ENCODE data around the gene PRLR. TPM values are rescaled to one million over a fixed set of nuclear protein-coding genes. Genes with fewer than 3 reads are reported as not detected.

PRLR gene
- total RNA-seq, 3 donors from 2014 or later (not counting 1 experiment from before 2014, with no cell fraction given), result 0.05 to 0.16 (median 0.09) TPM

- Mint-ChIP-seq H3K9me3 (no peaks in the 10 kb centered on the region), H3K36me3 (no peaks in the 10 kb centered on the region), H3K4me3 (no peak overlapping the region), H3K4me1 (peaks cover 0 to 7% of the 10 kb centered on the region in 2 donors), H3K27me3 (ENCODE audit: low read depth in 2 of 2) (peaks cover 23 to 28% of the 10 kb centered on the region in 2 donors), H3K27ac (no peak overlapping the region)
- WGBS (ENCODE audit: insufficient coverage), result 90% methylated on average over 4 of the region's 4 CpGs
- no peak overlapping the region for H3K27ac ChIP-seq (ENCODE audit: low read length)
- H3K27me3 ChIP-seq (ENCODE audit: control insufficient read depth, insufficient read depth, low read length), result peaks cover 3% of the 10 kb centered on the region
- no peaks in the 10 kb centered on the region for H3K9me3 ChIP-seq (ENCODE audit: control insufficient read depth, insufficient read depth, low read length)
- ATAC-seq, result no peak
- TF ChIP-seq, protein P1, sequence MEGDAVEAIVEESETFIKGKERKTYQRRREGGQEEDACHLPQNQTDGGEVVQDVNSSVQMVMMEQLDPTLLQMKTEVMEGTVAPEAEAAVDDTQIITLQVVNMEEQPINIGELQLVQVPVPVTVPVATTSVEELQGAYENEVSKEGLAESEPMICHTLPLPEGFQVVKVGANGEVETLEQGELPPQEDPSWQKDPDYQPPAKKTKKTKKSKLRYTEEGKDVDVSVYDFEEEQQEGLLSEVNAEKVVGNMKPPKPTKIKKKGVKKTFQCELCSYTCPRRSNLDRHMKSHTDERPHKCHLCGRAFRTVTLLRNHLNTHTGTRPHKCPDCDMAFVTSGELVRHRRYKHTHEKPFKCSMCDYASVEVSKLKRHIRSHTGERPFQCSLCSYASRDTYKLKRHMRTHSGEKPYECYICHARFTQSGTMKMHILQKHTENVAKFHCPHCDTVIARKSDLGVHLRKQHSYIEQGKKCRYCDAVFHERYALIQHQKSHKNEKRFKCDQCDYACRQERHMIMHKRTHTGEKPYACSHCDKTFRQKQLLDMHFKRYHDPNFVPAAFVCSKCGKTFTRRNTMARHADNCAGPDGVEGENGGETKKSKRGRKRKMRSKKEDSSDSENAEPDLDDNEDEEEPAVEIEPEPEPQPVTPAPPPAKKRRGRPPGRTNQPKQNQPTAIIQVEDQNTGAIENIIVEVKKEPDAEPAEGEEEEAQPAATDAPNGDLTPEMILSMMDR (IDR thresholded peaks at IDR 0.05), result no peak
- intact Hi-C loops (cut with micrococcal nuclease), result no loop called here
- no peak for DNase-seq
- H3K4me3 ChIP-seq (ENCODE audit: low read length), result no peak overlapping the region
- no peaks in the 10 kb centered on the region for H3K36me3 ChIP-seq (ENCODE audit: control insufficient read depth, insufficient read depth, low read length)
- H3K4me1 ChIP-seq (ENCODE audit: control insufficient read depth, insufficient read depth, low read length), result no peaks in the 10 kb centered on the region
These were observed 2.8 kb upstream of the PRLR start for GRCh38 chr5:35233121-35233520.

DNA sequence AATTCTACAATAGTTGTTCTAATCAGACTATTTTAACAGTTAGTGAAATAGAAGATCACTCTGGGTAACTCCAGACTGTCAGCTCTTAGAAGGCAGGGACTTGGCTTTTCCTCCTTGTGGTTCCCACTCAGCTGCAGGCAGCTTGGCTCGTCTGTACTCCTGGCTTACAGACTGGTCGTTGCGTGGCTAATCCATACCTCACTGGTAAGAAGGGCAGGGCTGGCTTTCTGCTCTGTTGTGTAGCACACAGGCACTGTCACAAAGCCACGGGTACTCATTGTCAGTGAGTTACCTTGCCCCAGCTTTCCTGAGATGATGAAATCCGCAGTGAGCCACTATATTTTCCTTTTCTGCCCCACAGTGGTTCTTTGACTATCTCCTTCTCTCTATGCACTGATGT lies 1.8 kb upstream of the PRLR start:
- H3K4me1 Mint-ChIP-seq, result peaks cover 0 to 7% of the 10 kb centered on the region in 2 donors
- WGBS (ENCODE audit: insufficient coverage), result 84% methylated on average over 5 of the region's 5 CpGs
- DNase-seq (no peak), ATAC-seq (no peak)
- intact Hi-C loops (cut with micrococcal nuclease), result no loop called here
- no peaks in the 10 kb centered on the region for H3K4me1 ChIP-seq (ENCODE audit: control insufficient read depth, insufficient read depth, low read length)
- H3K27ac Mint-ChIP-seq, result no peak overlapping the region
- TF ChIP-seq, protein P1 (IDR thresholded peaks at IDR 0.05), result no peak
- no peaks in the 10 kb centered on the region for H3K9me3 ChIP-seq (ENCODE audit: control insufficient read depth, insufficient read depth, low read length)
- no peak overlapping the region for H3K4me3 Mint-ChIP-seq
- peaks cover 3% of the 10 kb centered on the region for H3K27me3 ChIP-seq (ENCODE audit: control insufficient read depth, insufficient read depth, low read length)
- H3K4me3 ChIP-seq (ENCODE audit: low read length), result no peak overlapping the region
- H3K27me3 Mint-ChIP-seq (ENCODE audit: low read depth in 2 of 2), result peaks cover 30 to 38% of the 10 kb centered on the region in 2 donors
- no peaks in the 10 kb centered on the region for H3K36me3 ChIP-seq (ENCODE audit: control insufficient read depth, insufficient read depth, low read length)
- no peaks in the 10 kb centered on the region for H3K36me3 Mint-ChIP-seq
- H3K9me3 Mint-ChIP-seq, result no peaks in the 10 kb centered on the region
- H3K27ac ChIP-seq (ENCODE audit: low read length), result no peak overlapping the region

GRCh38 chr5:35229076-35230037 lies 930 bp downstream of the PRLR start:
- Mint-ChIP-seq H3K27ac (no peak overlapping the region), H3K4me1 (peaks cover 0 to 7% of the 10 kb centered on the region in 2 donors), H3K9me3 (no peaks in the 10 kb centered on the region), H3K4me3 (no peak overlapping the region), H3K27me3 (ENCODE audit: low read depth in 2 of 2) (peaks cover 33 to 47% of the 10 kb centered on the region in 2 donors), H3K36me3 (no peaks in the 10 kb centered on the region)
- Histone ChIP-seq H3K4me3 (ENCODE audit: low read length) (no peak overlapping the region), H3K36me3 (ENCODE audit: control insufficient read depth, insufficient read depth, low read length) (no peaks in the 10 kb centered on the region), H3K4me1 (ENCODE audit: control insufficient read depth, insufficient read depth, low read length) (no peaks in the 10 kb centered on the region), H3K9me3 (ENCODE audit: control insufficient read depth, insufficient read depth, low read length) (no peaks in the 10 kb centered on the region), H3K27ac (ENCODE audit: low read length) (no peak overlapping the region), H3K27me3 (ENCODE audit: control insufficient read depth, insufficient read depth, low read length) (peaks cover 3% of the 10 kb centered on the region)
- TF ChIP-seq, protein P1 (IDR thresholded peaks at IDR 0.05), result no peak
- DNase-seq (peak in 1 of 2 donors; percentile 3), ATAC-seq (no peak)
- intact Hi-C loops (cut with micrococcal nuclease), result no loop called here
- 6% methylated on average over 30 of the region's 30 CpGs for WGBS (ENCODE audit: insufficient coverage)

All from natural killer cell (primary cell).